Adrenal gland (tissue), 12 donors: ENCODE results near the gene IQGAP2. TPM values are rescaled to one million over a fixed set of nuclear protein-coding genes. Genes with fewer than 3 reads are reported as not detected.

Experiments used
- DNase-seq, 7 donors: peaks; one replicate each; pipeline ENCODE4 v3.0.0-alpha.2; 2019 to 2020
- H3K27ac ChIP-seq, 5 donors: fragments of 200-600 bp; sonication (generic) in 4 of 5; 1 replicate in 3 of 5; 2 replicates in 2 of 5; pipeline versions ENCODE4 v1.5.1 to v1.8.0; 2016 to 2020; ENCODE audit warnings: mild to moderate bottlenecking in 1 of 5
- H3K27me3 ChIP-seq: fragments of 200-600 bp; 2 replicates; pipeline ENCODE4 v1.8.0; 2021
- H3K36me3 ChIP-seq, 2 donors: fragments of 200-600 bp; replicated peaks in 1 of 2; 1 replicate in 1 of 2; 2 replicates in 1 of 2; pipeline versions ENCODE4 v1.5.1 to v1.8.0; 2018 to 2022
- H3K4me1 ChIP-seq, 2 donors: fragments of 200-600 bp; replicated peaks in 1 of 2; 1 replicate in 1 of 2; 2 replicates in 1 of 2; pipeline versions ENCODE4 v1.5.1 to v1.8.0; 2018 to 2021
- H3K4me3 ChIP-seq, 4 donors: fragments of 200-600 bp; sonication (generic) in 3 of 4; one replicate each; pipeline ENCODE4 v1.5.1; 2016 to 2018
- H3K9me3 ChIP-seq, 3 donors: fragments of 200-600 bp; sonication (generic) in 1 of 3; replicated peaks in 1 of 3; 1 replicate in 2 of 3; 2 replicates in 1 of 3; pipeline versions ENCODE4 v1.5.1 to v1.8.0; 2016 to 2021
- POLR2A ChIP-seq, 2 donors: fragments of 450-650 bp; IDR thresholded peaks; one replicate each; pipeline ENCODE4 v1.6.1; 2017; ENCODE audit warnings: antibody characterized with exemption in 2 of 2, mild to moderate bottlenecking in 2 of 2, moderate library complexity in 1 of 2
- WGBS, 4 donors: extraction: QIAGEN DNeasy Blood & Tissue Kit in 2 of 4; methylation state at CpG; one replicate each; pipeline versions ENCODE4 v1.1.5 to v1.1.7; 2013 to 2017; 5-methylcytosine and 5-hydroxymethylcytosine counted together
- intact Hi-C, 2 donors: fragments of 100-400 bp; cut with DNase I; formaldehyde crosslinking; loops; one replicate each; pipeline versions ENCODE4 v1.14.1 to v1.15.0; 2022 to 2023
- polyA plus RNA-seq, 3 donors: library from polyadenylated mRNA; stranded (reverse); fragments of 200-250 nt in 2 of 3; fragments of 350-450 nt in 1 of 3; fragmentation: Illumina TruSeq in 1 of 3; extraction: RNeasy Lipid Tissue Mini Kit (QIAGEN cat#74804) in 1 of 3; gene quantifications; one replicate each; pipeline ENCODE4 v1.2.3, GENCODE V29; 2013 to 2014
- total RNA-seq, 9 donors: library from RNA; depleted of rRNA in 4 of 9; stranded (reverse); fragments of >200 nt in 4 of 9; fragments of 120-200 nt in 1 of 9; fragmentation: NEBNext Ultra II Directional in 1 of 9; extraction: Animal tissue kit (Norgen Biotek cat#: 25700) in 1 of 9; gene quantifications; one replicate each; pipeline versions ENCODE4 v1.1.0 to v1.2.4, GENCODE V29; 2013 to 2023
- TF ChIP-seq, protein P1 (sequence below), 6 experiments: fragments of 450-650 bp in 4 of 6; fragments of 200-600 bp in 2 of 6; sonication (generic) in 1 of 6; IDR thresholded peaks; 1 replicate in 5 of 6; 2 replicates in 1 of 6; pipeline versions ENCODE4 v1.5.1 to v1.8.0; 2016 to 2021; ENCODE audit warnings: antibody characterized with exemption in 6 of 6, mild to moderate bottlenecking in 2 of 6, moderate library complexity in 1 of 6
- donor health status: healthy with polysubstance abuse.
- donor health status: Bipolar disorder and iron deficiency.
- donor health status: DM: yes; HTN: yes; CAD: no.
- donor health status: DM: no; HTN: no; CAD: no.
- donor health status: DM: no; HTN: no; CAD: no.
- donor health status: DM: yes; HTN: yes; CAD: no.

IQGAP2 gene
- total and polyA plus RNA-seq, 12 donors = 14.9 to 77.3 (median 36.1) TPM

DNA sequence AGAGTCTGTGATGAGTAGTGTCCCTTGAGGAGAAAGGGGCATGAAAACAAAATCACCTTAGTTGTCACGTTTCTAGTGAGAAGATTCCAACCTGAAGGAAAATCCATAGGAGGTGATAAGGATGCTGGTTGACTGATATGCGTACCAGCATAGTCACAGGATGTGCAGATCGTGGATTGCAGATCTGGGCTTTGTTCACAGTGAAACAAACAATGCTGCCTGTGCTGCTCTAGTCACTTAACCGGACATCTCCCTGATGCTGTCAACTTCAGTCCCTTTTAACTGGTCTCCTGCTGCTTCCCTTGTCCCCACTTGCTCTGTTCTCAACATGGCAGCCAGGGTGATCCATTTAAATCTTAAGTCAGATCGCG, 89.7 kb downstream of the IQGAP2 start:
- Histone ChIP-seq H3K9me3 (no peaks in the 10 kb centered on the region), H3K27me3 (no peaks in the 10 kb centered on the region), H3K36me3 (no peaks in the 10 kb centered on the region), H3K4me3 (no peak overlapping the region), H3K4me1 (peaks cover 6 to 16% of the 10 kb centered on the region in 2 donors), H3K27ac (no peak overlapping the region)
- TF ChIP-seq, protein P1, sequence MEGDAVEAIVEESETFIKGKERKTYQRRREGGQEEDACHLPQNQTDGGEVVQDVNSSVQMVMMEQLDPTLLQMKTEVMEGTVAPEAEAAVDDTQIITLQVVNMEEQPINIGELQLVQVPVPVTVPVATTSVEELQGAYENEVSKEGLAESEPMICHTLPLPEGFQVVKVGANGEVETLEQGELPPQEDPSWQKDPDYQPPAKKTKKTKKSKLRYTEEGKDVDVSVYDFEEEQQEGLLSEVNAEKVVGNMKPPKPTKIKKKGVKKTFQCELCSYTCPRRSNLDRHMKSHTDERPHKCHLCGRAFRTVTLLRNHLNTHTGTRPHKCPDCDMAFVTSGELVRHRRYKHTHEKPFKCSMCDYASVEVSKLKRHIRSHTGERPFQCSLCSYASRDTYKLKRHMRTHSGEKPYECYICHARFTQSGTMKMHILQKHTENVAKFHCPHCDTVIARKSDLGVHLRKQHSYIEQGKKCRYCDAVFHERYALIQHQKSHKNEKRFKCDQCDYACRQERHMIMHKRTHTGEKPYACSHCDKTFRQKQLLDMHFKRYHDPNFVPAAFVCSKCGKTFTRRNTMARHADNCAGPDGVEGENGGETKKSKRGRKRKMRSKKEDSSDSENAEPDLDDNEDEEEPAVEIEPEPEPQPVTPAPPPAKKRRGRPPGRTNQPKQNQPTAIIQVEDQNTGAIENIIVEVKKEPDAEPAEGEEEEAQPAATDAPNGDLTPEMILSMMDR (IDR thresholded peaks at IDR 0.05) = no peak
- TF ChIP-seq POLR2A (IDR thresholded peaks at IDR 0.05) = no peak
- intact Hi-C loops = no loop called here
- no peak for DNase-seq
- WGBS, 4 donors = 84 to 94% (median 91%) methylated on average over 6 of the region's 6 CpGs

- WGBS, 4 donors = 84 to 91% (median 89%) methylated on average over 8 of the region's 8 CpGs
Measured at GRCh38 chr5:76493190-76493837, 90.2 kb downstream of the IQGAP2 start.

GRCh38 chr5:76494201-76494600, 91.1 kb downstream of the IQGAP2 start:
- no peaks in the 10 kb centered on the region for H3K36me3 ChIP-seq
- H3K4me3 ChIP-seq = no peak overlapping the region
- no peaks in the 10 kb centered on the region for H3K27me3 ChIP-seq
- peaks cover 6 to 17% of the 10 kb centered on the region in 2 donors for H3K4me1 ChIP-seq
- DNase-seq = no peak
- no peaks in the 10 kb centered on the region for H3K9me3 ChIP-seq
- intact Hi-C loops = no loop called here
- TF ChIP-seq, protein P1 (IDR thresholded peaks at IDR 0.05) = no peak
- TF ChIP-seq POLR2A (IDR thresholded peaks at IDR 0.05) = no peak
- no peak overlapping the region for H3K27ac ChIP-seq
- WGBS, 4 donors = 83 to 90% (median 86%) methylated on average over 4 of the region's 4 CpGs

More at GRCh38 chr5:76493190-76493837, 90.2 kb downstream of the IQGAP2 start:
- TF ChIP-seq, protein P1 (IDR thresholded peaks at IDR 0.05) = no peak
- TF ChIP-seq POLR2A (IDR thresholded peaks at IDR 0.05) = no peak
- Histone ChIP-seq H3K4me1 (peaks cover 6 to 17% of the 10 kb centered on the region in 2 donors), H3K4me3 (no peak overlapping the region), H3K27ac (no peak overlapping the region), H3K27me3 (no peaks in the 10 kb centered on the region), H3K36me3 (no peaks in the 10 kb centered on the region), H3K9me3 (no peaks in the 10 kb centered on the region)
- intact Hi-C loops = no loop called here
- no peak for DNase-seq

DNA sequence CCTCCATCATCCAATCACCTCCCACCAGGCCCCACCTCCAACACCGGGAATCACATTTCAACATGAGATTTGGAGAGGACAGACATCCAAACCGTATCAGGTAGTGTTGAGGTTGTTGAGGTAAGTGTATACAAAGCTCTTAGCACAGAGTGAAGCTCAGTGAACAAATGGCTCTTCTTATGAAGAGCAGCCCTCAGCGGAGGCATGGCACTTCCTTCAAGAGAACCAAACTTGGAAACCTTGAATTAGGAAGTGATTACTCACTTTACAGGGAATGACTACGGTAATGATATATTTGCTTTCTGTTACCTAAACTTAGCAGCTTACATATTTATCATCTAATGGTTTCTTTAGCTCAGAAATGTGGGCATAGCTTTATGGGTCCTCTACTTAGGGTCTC, 92.8 kb downstream of the IQGAP2 start:
- no peaks in the 10 kb centered on the region for H3K9me3 ChIP-seq
- no peak for DNase-seq
- H3K4me1 ChIP-seq = peaks cover 0 to 17% of the 10 kb centered on the region in 2 donors
- no peak overlapping the region for H3K27ac ChIP-seq
- no peak overlapping the region for H3K4me3 ChIP-seq
- H3K27me3 ChIP-seq = no peaks in the 10 kb centered on the region
- TF ChIP-seq POLR2A (IDR thresholded peaks at IDR 0.05) = no peak
- TF ChIP-seq, protein P1 (IDR thresholded peaks at IDR 0.05) = no peak
- WGBS, 4 donors = 67 to 80% (median 75%) methylated on average over 4 of the region's 4 CpGs
- intact Hi-C loops = no loop called here
- H3K36me3 ChIP-seq = no peaks in the 10 kb centered on the region
